ENCODE measurements around the gene SPG7.

SPG7 gene

DNA sequence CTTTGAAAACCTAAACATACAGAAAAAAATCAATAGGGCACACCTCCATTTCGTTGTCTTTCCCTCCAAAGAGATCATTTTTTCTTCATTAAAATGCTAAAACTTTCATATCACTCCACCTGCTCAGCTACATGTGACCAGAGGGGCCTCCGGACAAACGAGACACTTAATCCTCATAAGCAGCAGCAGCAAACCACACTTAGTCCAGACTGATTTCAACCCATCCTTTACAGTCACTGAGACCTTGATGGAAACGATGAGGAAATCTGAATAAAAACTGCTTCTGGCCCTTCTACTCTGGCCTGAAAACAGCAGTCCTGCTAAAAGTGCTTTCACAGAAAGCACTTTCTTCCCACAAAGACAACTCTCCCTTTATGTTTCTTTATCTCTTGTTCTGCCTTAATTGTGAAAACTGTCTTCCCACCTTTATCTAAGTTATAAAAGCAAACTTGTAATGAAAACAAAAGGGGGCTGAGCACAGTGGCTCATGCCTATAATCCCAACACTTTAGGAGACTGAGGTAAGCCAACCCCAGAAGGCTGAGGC is 22.4 kb upstream of the SPG7 start:
- TF ChIP-seq, protein P1, sequence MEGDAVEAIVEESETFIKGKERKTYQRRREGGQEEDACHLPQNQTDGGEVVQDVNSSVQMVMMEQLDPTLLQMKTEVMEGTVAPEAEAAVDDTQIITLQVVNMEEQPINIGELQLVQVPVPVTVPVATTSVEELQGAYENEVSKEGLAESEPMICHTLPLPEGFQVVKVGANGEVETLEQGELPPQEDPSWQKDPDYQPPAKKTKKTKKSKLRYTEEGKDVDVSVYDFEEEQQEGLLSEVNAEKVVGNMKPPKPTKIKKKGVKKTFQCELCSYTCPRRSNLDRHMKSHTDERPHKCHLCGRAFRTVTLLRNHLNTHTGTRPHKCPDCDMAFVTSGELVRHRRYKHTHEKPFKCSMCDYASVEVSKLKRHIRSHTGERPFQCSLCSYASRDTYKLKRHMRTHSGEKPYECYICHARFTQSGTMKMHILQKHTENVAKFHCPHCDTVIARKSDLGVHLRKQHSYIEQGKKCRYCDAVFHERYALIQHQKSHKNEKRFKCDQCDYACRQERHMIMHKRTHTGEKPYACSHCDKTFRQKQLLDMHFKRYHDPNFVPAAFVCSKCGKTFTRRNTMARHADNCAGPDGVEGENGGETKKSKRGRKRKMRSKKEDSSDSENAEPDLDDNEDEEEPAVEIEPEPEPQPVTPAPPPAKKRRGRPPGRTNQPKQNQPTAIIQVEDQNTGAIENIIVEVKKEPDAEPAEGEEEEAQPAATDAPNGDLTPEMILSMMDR (IDR thresholded peaks at IDR 0.05; ENCODE audit: low read depth, low read length, missing control alignments), result no peak
- DNase-seq (ENCODE audit: low read depth), result no peak
- no peak overlapping the region for H3K4me3 ChIP-seq (ENCODE audit: low read depth, low read length)

DNA sequence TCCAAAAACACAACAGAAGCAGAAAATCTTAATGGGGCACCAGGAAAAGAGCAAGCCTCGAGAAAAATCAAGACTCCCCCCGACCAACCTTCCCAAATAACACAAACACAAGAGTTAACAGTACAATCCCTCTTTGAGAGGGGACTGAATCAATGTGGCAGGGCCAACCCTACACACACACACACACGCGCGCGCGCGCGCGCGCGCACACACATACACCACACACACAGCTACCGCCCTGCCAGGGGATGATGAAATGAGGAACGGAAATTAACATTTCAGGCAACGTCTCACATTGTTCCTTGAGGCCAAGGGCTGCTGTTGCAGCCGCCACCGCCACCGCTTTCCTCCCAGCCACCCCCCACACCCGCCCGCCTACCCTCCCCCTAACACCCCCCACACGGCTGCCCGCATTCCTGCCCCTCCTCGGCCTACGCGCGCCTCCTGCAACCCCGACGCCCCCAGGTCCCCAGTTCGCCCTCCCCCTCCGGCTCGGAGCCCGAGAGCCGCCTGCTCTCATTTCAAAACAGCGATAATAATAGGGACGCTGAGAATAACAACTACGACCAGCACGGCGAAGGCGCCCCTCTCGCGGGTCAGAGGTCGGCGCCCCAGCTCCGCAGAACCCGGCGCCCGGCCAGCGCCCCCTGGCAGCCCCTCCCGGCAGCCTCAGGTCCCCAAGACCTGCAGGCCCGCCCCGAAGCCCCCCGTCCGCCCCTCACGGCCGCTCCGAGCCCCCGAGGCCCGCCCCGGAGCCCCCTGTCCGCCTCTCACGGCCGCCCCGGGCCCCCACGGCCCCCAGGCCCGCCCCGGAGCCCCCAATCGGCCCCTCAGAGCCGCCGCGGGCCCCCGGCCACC is 18.9 kb upstream of the SPG7 start:
- TF ChIP-seq, protein P1 (IDR thresholded peaks at IDR 0.05; ENCODE audit: low read depth, low read length, missing control alignments), result peak; percentile 35
- peak; percentile 94 for DNase-seq (ENCODE audit: low read depth)
- peak overlapping the region; percentile 66 for H3K4me3 ChIP-seq (ENCODE audit: low read depth, low read length)

DNA sequence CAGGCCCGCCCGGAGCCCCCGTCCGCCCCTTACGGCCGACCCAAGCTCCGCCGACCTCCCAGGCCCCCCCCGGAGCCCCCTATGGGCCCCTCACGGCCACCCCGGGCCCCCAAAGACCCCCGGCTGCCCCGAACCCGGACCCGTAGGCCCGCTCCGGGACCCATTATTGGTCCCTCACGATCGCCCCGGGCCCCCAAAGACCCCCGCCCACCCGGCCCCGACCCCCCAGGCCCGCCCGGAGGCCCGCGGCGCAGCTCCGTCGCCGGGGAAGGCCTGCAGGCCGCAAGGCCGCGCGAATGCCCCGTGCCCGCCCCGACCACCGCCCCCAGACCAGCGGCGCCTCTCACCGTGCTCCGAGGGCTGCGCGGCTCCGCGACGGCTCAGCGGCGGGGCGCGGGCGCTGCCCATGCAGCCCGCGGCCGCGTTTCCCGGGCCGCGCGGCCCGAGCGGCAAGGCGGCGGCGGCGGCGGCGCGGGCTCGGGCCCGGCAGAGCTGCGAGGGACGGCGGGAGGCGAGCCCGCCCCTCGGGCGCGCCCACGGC is 18.2 kb upstream of the SPG7 start:
- TF ChIP-seq, protein P1 (IDR thresholded peaks at IDR 0.05; ENCODE audit: low read depth, low read length, missing control alignments), result no peak
- no peak for DNase-seq (ENCODE audit: low read depth)
- H3K4me3 ChIP-seq (ENCODE audit: low read depth, low read length), result peak overlapping the region; percentile 66

DNA sequence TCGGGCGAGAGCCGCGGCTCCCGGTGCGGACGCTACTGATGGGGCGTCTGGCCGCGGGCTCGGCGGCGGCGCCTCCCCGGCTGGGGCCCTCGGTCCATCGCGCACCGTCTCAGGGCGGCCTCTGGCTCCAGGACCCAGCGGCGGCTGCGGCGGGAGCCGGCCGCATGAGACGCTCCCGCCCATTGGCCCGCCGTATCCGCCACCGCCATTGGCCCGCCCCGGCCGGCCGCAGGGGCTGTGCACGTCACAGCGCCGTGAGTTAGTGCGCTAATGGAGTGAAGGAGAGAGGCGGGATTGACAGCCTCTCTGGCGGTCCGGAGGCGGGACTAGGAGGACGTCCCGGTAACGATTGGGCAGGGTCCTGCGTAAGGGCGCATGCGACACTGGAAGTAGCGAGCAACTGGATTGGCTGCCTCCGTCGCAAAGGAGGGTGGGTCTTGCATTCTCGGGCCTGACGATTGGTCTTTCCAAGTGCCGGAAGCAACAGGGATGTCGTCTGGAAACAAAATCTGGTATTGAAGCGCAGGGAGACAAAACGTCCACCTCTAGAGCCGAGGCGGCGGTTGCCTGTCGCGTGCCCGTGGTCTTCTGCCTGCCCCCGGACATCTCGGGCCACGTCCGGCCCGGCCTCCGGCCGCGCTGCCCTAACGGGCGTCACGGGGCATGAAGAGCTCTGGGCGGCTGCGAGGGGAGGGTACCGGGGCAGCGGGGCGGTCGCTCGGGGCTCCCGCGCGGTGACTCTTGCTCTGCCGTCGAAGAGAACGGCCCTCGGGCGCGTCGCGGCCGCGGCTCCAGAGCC is 17.6 kb upstream of the SPG7 start, which contains the start of gene ANKRD11:
ANKRD11 (minus strand) TSS at position 123 of the 799 bp plus-strand sequence. CDS start 173,542 bp downstream, outside the sequence.
- peak within 1 kb of the TSS; percentile 82 for H3K4me3 ChIP-seq (ENCODE audit: low read depth, low read length)
- TF ChIP-seq, protein P1 (IDR thresholded peaks at IDR 0.05; ENCODE audit: low read depth, low read length, missing control alignments), result no peak
- peak; percentile 99 for DNase-seq (ENCODE audit: low read depth)

DNA sequence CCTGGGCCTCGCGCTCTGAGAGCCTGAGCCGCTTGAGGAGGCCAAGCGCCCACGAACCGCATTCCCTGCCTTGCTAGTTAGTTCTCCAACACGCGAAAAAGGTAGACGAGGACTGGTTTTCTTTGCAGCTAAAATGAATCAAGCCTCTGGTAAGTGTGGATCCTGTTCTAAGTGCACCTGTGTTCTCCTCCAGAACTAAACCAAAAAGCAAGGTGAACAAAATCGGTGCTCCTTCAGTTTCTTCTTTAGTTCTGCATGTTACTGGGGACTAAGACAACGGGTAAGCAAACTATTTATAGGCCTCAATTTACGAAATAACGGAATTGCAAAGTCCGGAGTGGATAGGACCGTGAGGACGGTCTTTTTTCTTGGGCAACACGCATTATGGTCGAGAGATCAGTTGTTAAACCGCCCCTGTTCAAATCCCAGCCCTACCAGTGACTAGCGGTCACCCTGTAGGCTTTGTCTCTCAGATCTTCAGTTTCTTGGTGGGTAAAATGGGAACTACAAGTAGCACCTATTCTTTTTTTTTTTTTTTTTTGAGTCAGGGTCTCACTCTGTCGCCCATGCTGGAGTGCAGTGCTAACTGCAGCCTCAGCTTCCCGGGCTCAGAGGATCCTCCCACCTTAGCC is 16.8 kb upstream of the SPG7 start:
- H3K4me3 ChIP-seq (ENCODE audit: low read depth, low read length), result peak overlapping the region; percentile 82
- TF ChIP-seq, protein P1 (IDR thresholded peaks at IDR 0.05; ENCODE audit: low read depth, low read length, missing control alignments), result peak; percentile 21
- DNase-seq (ENCODE audit: low read depth), result no peak

DNA sequence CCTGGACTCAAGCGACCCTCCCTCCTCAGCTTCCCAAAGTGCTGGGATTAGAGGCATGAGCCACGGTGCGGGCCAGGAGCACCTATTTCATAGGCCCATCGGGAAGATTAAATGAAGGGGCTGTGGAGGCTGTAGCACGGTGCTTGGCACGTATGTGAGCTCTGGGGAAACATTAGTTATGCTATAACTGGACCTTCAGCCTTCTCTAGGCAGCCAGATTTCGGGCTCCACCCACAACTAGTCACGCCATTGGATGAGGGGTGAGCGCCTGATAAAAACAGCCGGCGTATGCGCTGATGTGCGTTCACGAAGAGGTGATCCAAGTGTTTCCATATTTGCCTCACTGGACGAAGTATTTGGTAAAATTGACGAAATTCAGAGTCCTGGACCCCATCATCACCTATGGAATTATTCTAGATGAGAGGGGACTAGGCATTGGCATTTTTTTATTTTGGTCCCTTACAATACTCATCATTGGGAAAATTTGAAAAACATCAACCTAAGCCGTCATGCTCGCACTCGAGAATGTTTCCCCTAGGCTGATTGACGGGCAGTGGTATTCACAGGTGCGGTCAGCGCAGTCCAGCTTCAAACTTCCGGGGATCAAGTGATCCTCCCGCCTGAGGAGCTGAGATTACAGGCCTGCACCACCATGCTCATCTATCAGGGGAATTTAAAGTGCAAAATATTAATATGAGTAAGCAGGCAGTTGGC is 16.1 kb upstream of the SPG7 start:
- no peak for DNase-seq (ENCODE audit: low read depth)

More for the DNA sequence above, 16.1 kb upstream of the SPG7 start:
- TF ChIP-seq, protein P1 (IDR thresholded peaks at IDR 0.05; ENCODE audit: low read depth, low read length, missing control alignments), result no peak
- peak overlapping the region; percentile 82 for H3K4me3 ChIP-seq (ENCODE audit: low read depth, low read length)
